ENCODE results near the gene ACAP3. TPM values are rescaled to one million over a fixed set of nuclear protein-coding genes. Genes with fewer than 3 reads are reported as not detected.

The ACAP3 gene
- total RNA-seq, 1 donor from 2014 or later: 26.1 TPM

- H3K27ac Mint-ChIP-seq: no peak overlapping the region
- CTCF ChIA-PET: no interaction called here
Observed at GRCh38 chr1:1335283-1335682, 27.6 kb upstream of the ACAP3 start.

DNA sequence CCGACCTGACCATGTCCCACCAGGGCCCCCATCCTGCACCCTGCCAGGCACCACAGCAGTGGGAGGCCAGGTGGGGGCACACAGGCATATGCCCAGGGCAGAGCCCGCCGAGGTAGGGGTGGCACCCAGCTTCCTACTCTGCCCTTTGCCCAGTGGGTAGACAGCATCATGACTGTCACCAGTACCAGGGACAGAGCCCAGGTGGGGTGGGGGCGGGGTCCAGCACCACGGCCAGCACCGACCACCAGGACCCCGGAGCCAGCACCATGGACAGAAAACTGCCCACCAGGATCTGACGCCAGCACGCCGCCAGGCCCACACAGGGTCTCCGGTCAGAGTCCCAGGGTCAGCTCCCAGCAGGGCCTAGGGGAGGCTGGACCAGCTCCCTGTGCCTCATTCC is 27.1 kb upstream of the ACAP3 start:
- no peak overlapping the region for H3K4me3 Mint-ChIP-seq
- H3K9me3 Mint-ChIP-seq: no peaks in the 10 kb centered on the region
- intact Hi-C loops (cut with micrococcal nuclease): no loop called here
- CTCF ChIA-PET: no interaction called here
- peaks cover 7% of the 10 kb centered on the region for H3K36me3 Mint-ChIP-seq (ENCODE audit: low read depth)
- TF ChIP-seq CTCF (IDR thresholded peaks at IDR 0.05): no peak
- peaks cover 12% of the 10 kb centered on the region for H3K4me1 Mint-ChIP-seq
- H3K27ac Mint-ChIP-seq: no peak overlapping the region
- no peaks in the 10 kb centered on the region for H3K27me3 Mint-ChIP-seq
- POLR2A ChIA-PET: interaction anchor here (0.6 kb wide), 1 partner anchor 280 kb away, joined by 3 read pairs; no protein-coding TSS in a partner anchor
- no peak for DNase-seq
- no peak for ATAC-seq (ENCODE audit: low read depth)

More at GRCh38 chr1:1335283-1335682, 27.6 kb upstream of the ACAP3 start:
- ATAC-seq (ENCODE audit: low read depth) (no peak), DNase-seq (no peak)
- Mint-ChIP-seq H3K4me1 (peaks cover 8% of the 10 kb centered on the region), H3K4me3 (no peak overlapping the region), H3K27me3 (no peaks in the 10 kb centered on the region), H3K9me3 (no peaks in the 10 kb centered on the region), H3K36me3 (ENCODE audit: low read depth) (peaks cover 10% of the 10 kb centered on the region)
- no peak for TF ChIP-seq CTCF (IDR thresholded peaks at IDR 0.05)
- POLR2A ChIA-PET: no interaction called here
- intact Hi-C loops (cut with micrococcal nuclease): no loop called here

DNA sequence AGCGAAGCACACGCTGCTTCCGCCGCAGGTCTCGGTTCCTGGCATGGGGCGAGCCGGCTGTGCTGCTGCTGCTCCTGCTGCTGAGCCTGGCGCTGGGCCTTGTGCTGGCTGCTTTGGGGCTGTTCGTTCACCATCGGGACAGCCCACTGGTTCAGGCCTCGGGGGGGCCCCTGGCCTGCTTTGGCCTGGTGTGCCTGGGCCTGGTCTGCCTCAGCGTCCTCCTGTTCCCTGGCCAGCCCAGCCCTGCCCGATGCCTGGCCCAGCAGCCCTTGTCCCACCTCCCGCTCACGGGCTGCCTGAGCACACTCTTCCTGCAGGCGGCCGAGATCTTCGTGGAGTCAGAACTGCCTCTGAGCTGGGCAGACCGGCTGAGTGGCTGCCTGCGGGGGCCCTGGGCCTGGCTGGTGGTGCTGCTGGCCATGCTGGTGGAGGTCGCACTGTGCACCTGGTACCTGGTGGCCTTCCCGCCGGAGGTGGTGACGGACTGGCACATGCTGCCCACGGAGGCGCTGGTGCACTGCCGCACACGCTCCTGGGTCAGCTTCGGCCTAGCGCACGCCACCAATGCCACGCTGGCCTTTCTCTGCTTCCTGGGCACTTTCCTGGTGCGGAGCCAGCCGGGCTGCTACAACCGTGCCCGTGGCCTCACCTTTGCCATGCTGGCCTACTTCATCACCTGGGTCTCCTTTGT is 26.0 kb upstream of the ACAP3 start:
- CTCF ChIA-PET: no interaction called here
- peaks cover 18% of the 10 kb centered on the region for H3K4me1 Mint-ChIP-seq

GRCh38 chr1:1332774-1333480 is 25.2 kb upstream of the ACAP3 start:
- DNase-seq (no peak), ATAC-seq (ENCODE audit: low read depth) (no peak)
- Mint-ChIP-seq H3K36me3 (ENCODE audit: low read depth) (no peaks in the 10 kb centered on the region), H3K27ac (no peak overlapping the region), H3K4me1 (peaks cover 18% of the 10 kb centered on the region), H3K4me3 (no peak overlapping the region), H3K27me3 (no peaks in the 10 kb centered on the region), H3K9me3 (no peaks in the 10 kb centered on the region)
- CTCF ChIA-PET: no interaction called here
- no peak for TF ChIP-seq CTCF (IDR thresholded peaks at IDR 0.05)
- intact Hi-C loops (cut with micrococcal nuclease): no loop called here
- POLR2A ChIA-PET: no interaction called here

More for the DNA sequence above, 26.0 kb upstream of the ACAP3 start:
- TF ChIP-seq CTCF (IDR thresholded peaks at IDR 0.05): no peak
- DNase-seq: no peak
- Mint-ChIP-seq H3K27me3 (no peaks in the 10 kb centered on the region), H3K9me3 (no peaks in the 10 kb centered on the region), H3K36me3 (ENCODE audit: low read depth) (peaks cover 3% of the 10 kb centered on the region), H3K27ac (no peak overlapping the region), H3K4me3 (no peak overlapping the region)
- POLR2A ChIA-PET: no interaction called here
- ATAC-seq (ENCODE audit: low read depth): no peak
- intact Hi-C loops (cut with micrococcal nuclease): no loop called here

GRCh38 chr1:1332031-1332755 is 24.5 kb upstream of the ACAP3 start:
- POLR2A ChIA-PET: interaction anchor here (1.0 kb wide), 1 partner anchor 66 kb away, joined by 4 read pairs; no protein-coding TSS in a partner anchor
- no peaks in the 10 kb centered on the region for H3K9me3 Mint-ChIP-seq
- peaks cover 4% of the 10 kb centered on the region for H3K36me3 Mint-ChIP-seq (ENCODE audit: low read depth)
- H3K4me1 Mint-ChIP-seq: peaks cover 18% of the 10 kb centered on the region
- ATAC-seq (ENCODE audit: low read depth) (no peak), DNase-seq (no peak)
- H3K4me3 Mint-ChIP-seq: no peak overlapping the region
- CTCF ChIA-PET: no interaction called here
- TF ChIP-seq CTCF (IDR thresholded peaks at IDR 0.05): no peak
- no peaks in the 10 kb centered on the region for H3K27me3 Mint-ChIP-seq
- intact Hi-C loops (cut with micrococcal nuclease): no loop called here
- H3K27ac Mint-ChIP-seq: no peak overlapping the region

All from activated B cell treated with CpG ODN at 0.5 μM for 24 hours (primary cell).